ENCODE data around the gene EPO.
"Not testable (repeated sequence)": the region's sequence is repeated elsewhere in the genome, so short reads cannot be mapped to it uniquely, and the experiment has no call there.

Gene EPO

GRCh38 chr7:100699018-100699417 lies 21.2 kb upstream of the EPO start:
- DNase-seq (ENCODE audit: low read depth in 1 of 2, low spot score in 1 of 2), result no peak
- in situ Hi-C loops (cut with HindIII; ENCODE audit: low pct_unique_long_range_greater_than_20kb, low sequenced_read_pairs), result no loop called here

DNA sequence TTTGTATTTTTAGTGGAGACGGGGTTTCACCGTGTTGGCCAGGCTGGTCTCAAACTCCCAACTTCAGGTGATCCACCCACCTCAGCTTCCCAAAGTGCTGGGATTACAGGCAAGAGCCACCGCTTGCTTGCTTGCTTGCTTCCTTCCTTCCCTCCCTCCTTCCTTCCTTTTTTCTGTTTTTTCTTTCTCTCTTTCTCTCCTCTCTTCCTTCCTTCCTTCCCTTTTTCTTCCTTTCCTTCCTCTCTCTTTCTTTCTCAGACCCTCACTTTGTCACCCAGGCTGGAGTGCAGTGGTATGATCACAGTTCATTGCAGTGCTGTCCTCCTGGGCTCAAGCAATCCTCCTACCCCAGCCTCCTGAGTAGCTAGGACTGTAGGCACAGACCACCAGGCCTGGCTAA lies 19.2 kb upstream of the EPO start:
- in situ Hi-C loops (cut with HindIII; ENCODE audit: low pct_unique_long_range_greater_than_20kb, low sequenced_read_pairs); DNase-seq (ENCODE audit: low read depth in 1 of 2, low spot score in 1 of 2): not testable (repeated sequence)

More at GRCh38 chr7:100699018-100699417, 21.2 kb upstream of the EPO start:
- no peak for TF ChIP-seq JUND (IDR thresholded peaks at IDR 0.05; ENCODE audit: low read depth)

GRCh38 chr7:100705320-100705752 lies 14.9 kb upstream of the EPO start:
- in situ Hi-C loops (cut with HindIII; ENCODE audit: low pct_unique_long_range_greater_than_20kb, low sequenced_read_pairs), result no loop called here
- peak; percentile 49 to 60 for DNase-seq (ENCODE audit: low read depth in 1 of 2, low spot score in 1 of 2)
- TF ChIP-seq JUND (IDR thresholded peaks at IDR 0.05; ENCODE audit: low read depth), result no peak

GRCh38 chr7:100705753-100706671 lies 14.3 kb upstream of the EPO start, which contains the start of gene POP7:
Gene POP7 (plus strand): TSS chr7:100706121. CDS start chr7:100706831, 710 bp downstream.
- DNase-seq (ENCODE audit: low read depth in 1 of 2, low spot score in 1 of 2), result peak; percentile 78 to 96
- no peak for TF ChIP-seq JUND (IDR thresholded peaks at IDR 0.05; ENCODE audit: low read depth)
- in situ Hi-C loops (cut with HindIII; ENCODE audit: low pct_unique_long_range_greater_than_20kb, low sequenced_read_pairs), result no loop called here

- no peak for DNase-seq (ENCODE audit: low read depth in 1 of 2, low spot score in 1 of 2)
- TF ChIP-seq JUND (IDR thresholded peaks at IDR 0.05; ENCODE audit: low read depth), result no peak
- in situ Hi-C loops (cut with HindIII; ENCODE audit: low pct_unique_long_range_greater_than_20kb, low sequenced_read_pairs), result no loop called here
Measured at GRCh38 chr7:100706672-100707311, 13.5 kb upstream of the EPO start.

DNA sequence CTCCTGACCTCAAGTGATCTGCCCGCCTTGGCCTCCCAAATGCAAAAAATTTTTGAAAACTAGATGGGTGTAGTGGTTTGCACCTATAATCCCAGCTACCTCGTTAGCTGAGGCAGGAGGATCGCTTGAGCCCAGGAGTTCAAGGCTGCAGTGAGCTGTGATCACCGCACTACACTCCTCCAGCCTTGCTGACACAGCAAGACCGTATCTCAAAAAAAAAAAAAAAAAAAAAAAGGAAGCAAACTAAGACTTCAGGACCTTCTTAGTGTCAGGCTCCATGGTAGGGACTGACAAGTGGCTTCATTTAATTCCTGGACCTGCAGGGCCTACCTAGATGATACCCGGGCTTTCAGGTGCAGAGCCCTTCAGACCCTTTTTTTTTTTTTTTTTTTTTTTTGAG lies 11.9 kb upstream of the EPO start:
- in situ Hi-C loops (cut with HindIII; ENCODE audit: low pct_unique_long_range_greater_than_20kb, low sequenced_read_pairs), result no loop called here
- no peak for DNase-seq (ENCODE audit: low read depth in 1 of 2, low spot score in 1 of 2)
- TF ChIP-seq JUND (IDR thresholded peaks at IDR 0.05; ENCODE audit: low read depth), result no peak

DNA sequence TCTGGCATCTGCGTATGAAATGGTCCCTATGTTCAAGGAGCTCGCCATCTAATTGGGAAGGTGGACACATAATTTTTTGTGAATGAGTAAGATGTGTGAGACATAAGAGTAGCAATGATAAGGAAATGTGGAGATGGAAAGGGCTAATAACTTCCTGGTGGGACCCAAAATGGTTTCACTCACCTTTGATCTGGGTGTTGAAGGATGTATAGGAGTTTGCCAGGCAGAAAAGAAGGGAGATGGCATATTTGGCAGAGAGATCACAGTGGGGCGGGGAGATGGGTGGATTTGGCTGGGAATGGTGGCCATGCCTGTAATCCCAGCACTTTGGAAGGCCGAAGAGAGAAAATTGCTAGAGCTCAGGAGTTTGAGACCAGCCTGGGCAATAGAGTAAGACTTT lies 9.8 kb upstream of the EPO start:
- in situ Hi-C loops (cut with HindIII; ENCODE audit: low pct_unique_long_range_greater_than_20kb, low sequenced_read_pairs), result no loop called here
- no peak for DNase-seq (ENCODE audit: low read depth in 1 of 2, low spot score in 1 of 2)
- TF ChIP-seq JUND (IDR thresholded peaks at IDR 0.05; ENCODE audit: low read depth), result no peak

DNA sequence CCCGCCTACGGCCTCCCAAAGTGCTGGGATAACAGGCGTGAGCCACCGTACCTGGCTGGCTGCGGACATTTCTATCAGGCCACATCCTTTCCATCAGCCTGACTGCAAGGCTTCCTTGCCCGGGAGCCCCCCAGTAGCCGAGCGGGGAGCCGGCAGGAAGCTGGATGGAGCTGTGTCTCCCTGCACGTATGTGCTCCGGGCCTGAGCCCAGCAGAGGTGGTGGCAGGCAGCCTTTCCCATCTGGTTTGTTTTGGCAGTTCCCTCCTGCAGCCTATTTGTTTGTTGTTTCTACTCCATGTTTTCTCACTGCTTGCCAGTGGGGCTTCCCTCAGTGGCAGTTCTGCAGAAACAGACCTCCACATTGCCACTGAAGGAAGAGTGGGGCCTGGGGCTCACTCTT lies 8.9 kb upstream of the EPO start:
- no peak for TF ChIP-seq JUND (IDR thresholded peaks at IDR 0.05; ENCODE audit: low read depth)
- in situ Hi-C loops (cut with HindIII; ENCODE audit: low pct_unique_long_range_greater_than_20kb, low sequenced_read_pairs), result no loop called here
- no peak for DNase-seq (ENCODE audit: low read depth in 1 of 2, low spot score in 1 of 2)

- DNase-seq (ENCODE audit: low read depth in 1 of 2, low spot score in 1 of 2), result no peak
- in situ Hi-C loops (cut with HindIII; ENCODE audit: low pct_unique_long_range_greater_than_20kb, low sequenced_read_pairs), result no loop called here
- TF ChIP-seq JUND (IDR thresholded peaks at IDR 0.05; ENCODE audit: low read depth), result no peak
Measured at GRCh38 chr7:100714725-100715124, 5.5 kb upstream of the EPO start.

GRCh38 chr7:100717073-100717472 lies 3.2 kb upstream of the EPO start:
- in situ Hi-C loops (cut with HindIII; ENCODE audit: low pct_unique_long_range_greater_than_20kb, low sequenced_read_pairs), result not testable (repeated sequence)

GRCh38 chr7:100719523-100720278 lies 567 bp upstream of the EPO start:
- DNase-seq (ENCODE audit: low read depth in 1 of 2, low spot score in 1 of 2), result peak in 1 of 2 experiments; percentile 38
- in situ Hi-C loops (cut with HindIII; ENCODE audit: low pct_unique_long_range_greater_than_20kb, low sequenced_read_pairs), result no loop called here
- TF ChIP-seq JUND (IDR thresholded peaks at IDR 0.05; ENCODE audit: low read depth), result no peak

More at GRCh38 chr7:100717073-100717472, 3.2 kb upstream of the EPO start:
- DNase-seq (ENCODE audit: low read depth in 1 of 2, low spot score in 1 of 2), result not testable (repeated sequence)

DNA sequence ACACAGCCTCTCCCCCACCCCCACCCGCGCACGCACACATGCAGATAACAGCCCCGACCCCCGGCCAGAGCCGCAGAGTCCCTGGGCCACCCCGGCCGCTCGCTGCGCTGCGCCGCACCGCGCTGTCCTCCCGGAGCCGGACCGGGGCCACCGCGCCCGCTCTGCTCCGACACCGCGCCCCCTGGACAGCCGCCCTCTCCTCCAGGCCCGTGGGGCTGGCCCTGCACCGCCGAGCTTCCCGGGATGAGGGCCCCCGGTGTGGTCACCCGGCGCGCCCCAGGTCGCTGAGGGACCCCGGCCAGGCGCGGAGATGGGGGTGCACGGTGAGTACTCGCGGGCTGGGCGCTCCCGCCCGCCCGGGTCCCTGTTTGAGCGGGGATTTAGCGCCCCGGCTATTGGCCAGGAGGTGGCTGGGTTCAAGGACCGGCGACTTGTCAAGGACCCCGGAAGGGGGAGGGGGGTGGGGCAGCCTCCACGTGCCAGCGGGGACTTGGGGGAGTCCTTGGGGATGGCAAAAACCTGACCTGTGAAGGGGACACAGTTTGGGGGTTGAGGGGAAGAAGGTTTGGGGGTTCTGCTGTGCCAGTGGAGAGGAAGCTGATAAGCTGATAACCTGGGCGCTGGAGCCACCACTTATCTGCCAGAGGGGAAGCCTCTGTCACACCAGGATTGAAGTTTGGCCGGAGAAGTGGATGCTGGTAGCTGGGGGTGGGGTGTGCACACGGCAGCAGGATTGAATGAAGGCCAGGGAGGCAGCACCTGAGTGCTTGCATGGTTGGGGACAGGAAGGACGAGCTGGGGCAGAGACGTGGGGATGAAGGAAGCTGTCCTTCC lies 620 bp downstream of the EPO start:
- in situ Hi-C loops (cut with HindIII; ENCODE audit: low pct_unique_long_range_greater_than_20kb, low sequenced_read_pairs), result no loop called here
- DNase-seq (ENCODE audit: low read depth in 1 of 2, low spot score in 1 of 2), result no peak
- no peak for TF ChIP-seq JUND (IDR thresholded peaks at IDR 0.05; ENCODE audit: low read depth)

Data from T47D (cell line).